Esophagus muscularis mucosa (tissue), 3 donors: ENCODE measurements around the gene ZNF484.

Experiments
- CTCF ChIP-seq, 3 experiments: fragments of 200-600 bp in 2 of 3; fragments of 450-650 bp in 1 of 3; sonication (generic) in 2 of 3; IDR thresholded peaks; one replicate each; pipeline ENCODE4 v1.5.1; 2017 to 2019; ENCODE audit warnings: antibody characterized with exemption in 3 of 3, mild to moderate bottlenecking in 2 of 3, moderate library complexity in 1 of 3
- POLR2A ChIP-seq: fragments of 450-650 bp; IDR thresholded peaks from one replicate; pipeline ENCODE4 v1.6.1; 2017; ENCODE audit warnings: antibody characterized with exemption, moderate library complexity, mild to moderate bottlenecking, low read depth

GRCh38 chr9:92897323-92897722 is 19.5 kb upstream of the ZNF484 start:
- TF ChIP-seq POLR2A (no peak), CTCF (IDR thresholded peaks at IDR 0.05) (no peak)
